ENCODE results near the gene BABAM1. TPM values are rescaled to one million over a fixed set of nuclear protein-coding genes. Genes with fewer than 3 reads are reported as not detected.

Gene BABAM1
- total RNA-seq, 1 donor from 2014 or later = 59.7 TPM

GRCh38 chr19:17234911-17235299 lies 32.3 kb upstream of the BABAM1 start:
- Histone ChIP-seq H3K9me3 (no peaks in the 10 kb centered on the region), H3K4me3 (peak overlapping the region; percentile 50 to 54), H3K27ac (peak overlapping the region; percentile 76), H3K36me3 (peaks cover 0 to 21% of the 10 kb centered on the region in 2 donors), H3K27me3 (no peaks in the 10 kb centered on the region), H3K4me1 (peaks cover 30% of the 10 kb centered on the region)
- TF ChIP-seq POLR2AphosphoS5 (IDR thresholded peaks at IDR 0.05; ENCODE audit: insufficient read depth in 1 of 2, low read depth in 1 of 2) (peak in 1 of 2 donors; percentile 52), CTCF (IDR thresholded peaks at IDR 0.05) (no peak), POLR2A (IDR thresholded peaks at IDR 0.05) (no peak)
- intact Hi-C loops (cut with DNase I) = no loop called here
- DNase-seq (ENCODE audit: extremely low spot score in 2 of 2) = no peak

GRCh38 chr19:17235300-17235970 lies 31.8 kb upstream of the BABAM1 start:
- intact Hi-C loops (cut with DNase I) = no loop called here
- no peaks in the 10 kb centered on the region for H3K9me3 ChIP-seq
- DNase-seq (ENCODE audit: extremely low spot score in 2 of 2) = no peak
- H3K36me3 ChIP-seq = peaks cover 0 to 22% of the 10 kb centered on the region in 2 donors
- H3K4me1 ChIP-seq = peaks cover 30% of the 10 kb centered on the region
- TF ChIP-seq POLR2A (IDR thresholded peaks at IDR 0.05) (no peak), CTCF (IDR thresholded peaks at IDR 0.05) (peak; percentile 27 to 65 (median 33))
- peak overlapping the region; percentile 76 for H3K27ac ChIP-seq
- H3K27me3 ChIP-seq = no peaks in the 10 kb centered on the region
- peak overlapping the region; percentile 50 to 54 for H3K4me3 ChIP-seq

- H3K4me1 ChIP-seq = peaks cover 30% of the 10 kb centered on the region
- TF ChIP-seq POLR2A (IDR thresholded peaks at IDR 0.05) (no peak), CTCF (IDR thresholded peaks at IDR 0.05) (no peak), POLR2AphosphoS5 (IDR thresholded peaks at IDR 0.05; ENCODE audit: insufficient read depth in 1 of 2, low read depth in 1 of 2) (no peak)
- H3K27me3 ChIP-seq = no peaks in the 10 kb centered on the region
- intact Hi-C loops (cut with DNase I) = no loop called here
- no peaks in the 10 kb centered on the region for H3K9me3 ChIP-seq
- no peak for DNase-seq (ENCODE audit: extremely low spot score in 2 of 2)
- H3K4me3 ChIP-seq = peak overlapping the region; percentile 50 to 54
- H3K36me3 ChIP-seq = peaks cover 0 to 28% of the 10 kb centered on the region in 2 donors
- H3K27ac ChIP-seq = peak overlapping the region; percentile 76
Observed at GRCh38 chr19:17235971-17236777, 31.1 kb upstream of the BABAM1 start.

GRCh38 chr19:17236811-17237543 lies 30.3 kb upstream of the BABAM1 start:
- Histone ChIP-seq H3K4me1 (peaks cover 38% of the 10 kb centered on the region), H3K27ac (peak overlapping the region; percentile 76), H3K36me3 (peaks cover 0 to 25% of the 10 kb centered on the region in 2 donors), H3K4me3 (no peak overlapping the region), H3K9me3 (no peaks in the 10 kb centered on the region), H3K27me3 (no peaks in the 10 kb centered on the region)
- TF ChIP-seq POLR2AphosphoS5 (IDR thresholded peaks at IDR 0.05; ENCODE audit: insufficient read depth in 1 of 2, low read depth in 1 of 2) (no peak), POLR2A (IDR thresholded peaks at IDR 0.05) (no peak), CTCF (IDR thresholded peaks at IDR 0.05) (no peak)
- no peak for DNase-seq (ENCODE audit: extremely low spot score in 2 of 2)
- intact Hi-C loops (cut with DNase I) = no loop called here

Data from vagina (tissue), 2 donors.